ENCODE data around the gene SUPT6H. TPM values are rescaled to one million over a fixed set of nuclear protein-coding genes. Genes with fewer than 3 reads are reported as not detected.

SUPT6H gene
- polyA plus RNA-seq, 1 of the 3 experiments (the other 2 are of a cell fraction) = 26.9 TPM

- no peak overlapping the region for H3K9ac ChIP-seq
- no peak overlapping the region for H3K4me3 ChIP-seq (ENCODE audit: low read depth in 2 of 2, low read length in 1 of 2)
- H3K9me2 ChIP-seq = no peaks in the 10 kb centered on the region
- no peaks in the 10 kb centered on the region for H3K4me1 ChIP-seq (ENCODE audit: control insufficient read depth in 1 of 2, insufficient read depth in 2 of 2, low read depth in 1 of 2, low read length in 1 of 2)
- H2AFZ ChIP-seq (ENCODE audit: low read depth) = no peak overlapping the region
- H3K4me2 ChIP-seq = no peak overlapping the region
- H3K36me3 ChIP-seq (replicated peaks in 1 of 2; ENCODE audit: control insufficient read depth in 1 of 2, insufficient read depth in 2 of 2, low read length in 1 of 2) = peaks cover 37 to 62% of the 10 kb centered on the region in 2 experiments
- no peaks in the 10 kb centered on the region for H3K9me3 ChIP-seq
- peaks cover 6% of the 10 kb centered on the region for H3F3A ChIP-seq (replicated peaks; ENCODE audit: insufficient read depth)
- no peaks in the 10 kb centered on the region; the same call in 1 of the 2 replicates for H3K79me2 ChIP-seq (ENCODE audit: insufficient read depth)
- ChIA-PET POLR2A (no interaction called here), CTCF (interaction anchor here (0.6 to 4.9 kb wide), 29 partner anchors 9 to 296 kb away, joined by 3 to 60 read pairs (median 5); partner anchors contain the start of genes BLTP2 and PIGS)
- WGBS (ENCODE audit: low lambda C conversion rate) = 94% methylated on average over 2 of the region's 2 CpGs
- no peak for TF ChIP-seq JUND (IDR thresholded peaks at IDR 0.05)
- no peak for TF ChIP-seq GATA2 (CRISPR knock-in tag; IDR thresholded peaks at IDR 0.05)
- TF ChIP-seq MEF2A (IDR thresholded peaks at IDR 0.05; ENCODE audit: borderline replicate concordance, low read depth) = no peak
- TF ChIP-seq ELF1 (IDR thresholded peaks at IDR 0.05) = no peak
- no peak for TF ChIP-seq SMC3 (IDR thresholded peaks at IDR 0.05; ENCODE audit: low read depth, low read length)
- no peak for TF ChIP-seq CHD2 (IDR thresholded peaks at IDR 0.05; ENCODE audit: low read length, partially characterized antibody)
- TF ChIP-seq FOXM1 (IDR thresholded peaks at IDR 0.05; ENCODE audit: low read depth) = no peak
- TF ChIP-seq ZBTB33 (IDR thresholded peaks at IDR 0.05; ENCODE audit: borderline replicate concordance, low read depth) = no peak
- TF ChIP-seq GABPA (IDR thresholded peaks at IDR 0.05; ENCODE audit: low read depth) = no peak
- no peak for TF ChIP-seq POLR2AphosphoS5 (IDR thresholded peaks at IDR 0.05; ENCODE audit: low read depth, low read length)
- TF ChIP-seq EP300 (IDR thresholded peaks at IDR 0.05; ENCODE audit: borderline replicate concordance in 1 of 2, low read depth in 1 of 2, low read length in 1 of 2) = no peak
- TF ChIP-seq MXI1 (IDR thresholded peaks at IDR 0.05; ENCODE audit: low read depth, low read length) = no peak
- no peak for TF ChIP-seq TAF1 (IDR thresholded peaks at IDR 0.05; ENCODE audit: borderline replicate concordance, low read depth, low read length)
- no peaks in the 10 kb centered on the region for H3K27me3 ChIP-seq (ENCODE audit: insufficient read depth)
- H3K27ac ChIP-seq (ENCODE audit: low read depth in 2 of 2, low read length in 1 of 2) = no peak overlapping the region
- no peak for DNase-seq
- H4K20me1 ChIP-seq (ENCODE audit: insufficient read depth) = no peaks in the 10 kb centered on the region
These were observed 49.5 kb upstream of the SUPT6H start for GRCh38 chr17:28612531-28612930.

GRCh38 chr17:28612936-28613872 lies 48.8 kb upstream of the SUPT6H start:
- no peak overlapping the region for H2AFZ ChIP-seq (ENCODE audit: low read depth)
- peaks cover 6% of the 10 kb centered on the region for H3F3A ChIP-seq (replicated peaks; ENCODE audit: insufficient read depth)
- H3K9me2 ChIP-seq = no peaks in the 10 kb centered on the region
- no peaks in the 10 kb centered on the region for H4K20me1 ChIP-seq (ENCODE audit: insufficient read depth)
- H3K79me2 ChIP-seq (ENCODE audit: insufficient read depth) = no peaks in the 10 kb centered on the region
- peak; percentile 75 for TF ChIP-seq RAD21 (IDR thresholded peaks at IDR 0.05; ENCODE audit: low read length)
- peak; percentile 25; the same call in 1 of the 2 replicates for TF ChIP-seq POLR2AphosphoS5 (IDR thresholded peaks at IDR 0.05; ENCODE audit: low read depth, low read length)
- no peak for TF ChIP-seq GABPA (IDR thresholded peaks at IDR 0.05; ENCODE audit: low read depth)
- peak; percentile 5 for TF ChIP-seq CHD2 (IDR thresholded peaks at IDR 0.05; ENCODE audit: low read length, partially characterized antibody)
- TF ChIP-seq CTCF (IDR thresholded peaks at IDR 0.05) = peak; percentile 72
- peak; percentile 32; the same call in 1 of the 2 replicates for TF ChIP-seq SMC3 (IDR thresholded peaks at IDR 0.05; ENCODE audit: low read depth, low read length)
- TF ChIP-seq EZH2phosphoT487 (IDR thresholded peaks at IDR 0.05; ENCODE audit: borderline replicate concordance, low read depth) = no peak
- no peak for TF ChIP-seq JUND (IDR thresholded peaks at IDR 0.05)
- TF ChIP-seq TEAD4 (IDR thresholded peaks at IDR 0.05; ENCODE audit: borderline replicate concordance, insufficient read depth) = no peak
- no peak for TF ChIP-seq FOSL2 (IDR thresholded peaks at IDR 0.05; ENCODE audit: borderline replicate concordance, low read depth)
- TF ChIP-seq FOXM1 (IDR thresholded peaks at IDR 0.05; ENCODE audit: low read depth) = no peak
- WGBS (ENCODE audit: low lambda C conversion rate) = 73% methylated on average over 4 of the region's 6 CpGs
- no peaks in the 10 kb centered on the region for H3K9me3 ChIP-seq
- H3K4me2 ChIP-seq = no peak overlapping the region
- H3K36me3 ChIP-seq (replicated peaks in 1 of 2; ENCODE audit: control insufficient read depth in 1 of 2, insufficient read depth in 2 of 2, low read length in 1 of 2) = peaks cover 35 to 62% of the 10 kb centered on the region in 2 experiments
- H3K4me1 ChIP-seq (ENCODE audit: control insufficient read depth in 1 of 2, insufficient read depth in 2 of 2, low read depth in 1 of 2, low read length in 1 of 2) = no peaks in the 10 kb centered on the region
- ChIA-PET POLR2A (interaction anchor here (0.6 kb wide), 1 partner anchor 10 kb away, joined by 4 read pairs; no protein-coding TSS in a partner anchor), CTCF (interaction anchor here (0.6 to 4.9 kb wide), 32 partner anchors 9 to 295 kb away, joined by 3 to 60 read pairs (median 4); partner anchors contain the start of genes BLTP2 and PIGS)
- peak; percentile 70 for DNase-seq
- no peak overlapping the region for H3K27ac ChIP-seq (ENCODE audit: low read depth in 2 of 2, low read length in 1 of 2)
- no peak overlapping the region for H3K9ac ChIP-seq
- no peak overlapping the region for H3K4me3 ChIP-seq (ENCODE audit: low read depth in 2 of 2, low read length in 1 of 2)
- H3K27me3 ChIP-seq (ENCODE audit: insufficient read depth) = no peaks in the 10 kb centered on the region
